Brain microvascular endothelial cell (primary cell): ENCODE measurements around the gene ERICH6.

Source experiments
- DNase-seq: peaks from one replicate; pipeline ENCODE4 v3.0.0-alpha.2; 2020
- H3K27ac ChIP-seq: fragments of 250-450 bp; sonication (Bioruptor Pico); 2 replicates; pipeline ENCODE4 v1.5.1; 2020; ENCODE audit warnings: mild to moderate bottlenecking, moderate library complexity
- H3K27me3 ChIP-seq: fragments of 250-450 bp; sonication (Bioruptor Pico); replicated peaks from 2 replicates; pipeline ENCODE4 v1.5.1; 2020; ENCODE audit warnings: mild to moderate bottlenecking
- H3K36me3 ChIP-seq: fragments of 250-450 bp; sonication (Bioruptor Pico); replicated peaks from 2 replicates; pipeline ENCODE4 v1.5.1; 2020; ENCODE audit warnings: mild to moderate bottlenecking
- H3K4me3 ChIP-seq: 2 replicates; pipeline ENCODE4 v1.5.1; 2011; ENCODE audit warnings: low read depth, mild to moderate bottlenecking, control low read depth, low read length, moderate library complexity
- in situ Hi-C: cut with HindIII; loops from 2 replicates; pipeline ENCODE4 v1.10.0; 2017; ENCODE audit warnings: low sequenced_read_pairs, low pct_ligation_motif_present
- TF ChIP-seq, protein P1 (sequence below): IDR thresholded peaks from 2 replicates; pipeline ENCODE4 v1.5.1; 2011; ENCODE audit warnings: low read depth, mild to moderate bottlenecking, moderate library complexity, low read length, control low read depth, inconsistent platforms; ENCODE audit errors: missing control alignments

ERICH6 gene

DNA sequence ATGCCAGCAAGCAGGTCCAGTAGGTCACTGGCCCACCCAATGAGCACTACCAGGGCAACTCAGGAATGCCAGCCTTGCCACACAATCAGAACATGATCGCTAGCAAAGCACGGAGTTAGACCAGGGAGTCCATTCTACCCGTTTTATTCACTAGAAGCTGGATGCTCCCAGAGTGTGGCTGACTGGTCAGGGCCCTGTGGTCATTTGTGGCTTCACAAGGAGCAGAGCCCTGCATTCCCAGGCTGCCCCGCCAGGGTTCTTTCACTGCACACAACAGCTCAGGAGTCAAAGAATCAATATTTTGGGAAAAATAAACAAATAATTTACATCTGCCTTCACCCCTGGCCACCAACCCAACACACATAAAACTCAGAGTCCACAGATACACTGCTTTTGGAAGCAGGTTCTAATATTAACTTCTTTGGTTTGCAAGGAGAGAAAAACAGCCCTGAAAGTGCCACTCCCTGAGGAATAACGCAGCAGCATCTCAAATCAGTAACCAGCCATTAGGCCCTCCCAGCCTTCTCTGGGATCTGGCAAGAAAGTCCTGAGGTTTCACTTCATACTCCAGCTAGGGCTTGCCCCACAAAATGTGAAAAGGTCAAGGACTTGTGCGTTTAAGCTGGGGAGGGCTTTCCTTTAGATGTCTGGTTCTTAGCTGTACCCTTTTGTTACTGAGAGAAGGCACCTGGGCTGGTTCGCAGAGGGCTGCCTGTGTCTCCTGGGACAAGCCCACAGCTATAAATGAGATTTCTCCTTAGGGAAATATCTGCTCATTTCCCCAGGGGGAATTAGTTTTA, 43.3 kb upstream of the ERICH6 start:
- H3K4me3 ChIP-seq, result no peak overlapping the region
- TF ChIP-seq, protein P1, sequence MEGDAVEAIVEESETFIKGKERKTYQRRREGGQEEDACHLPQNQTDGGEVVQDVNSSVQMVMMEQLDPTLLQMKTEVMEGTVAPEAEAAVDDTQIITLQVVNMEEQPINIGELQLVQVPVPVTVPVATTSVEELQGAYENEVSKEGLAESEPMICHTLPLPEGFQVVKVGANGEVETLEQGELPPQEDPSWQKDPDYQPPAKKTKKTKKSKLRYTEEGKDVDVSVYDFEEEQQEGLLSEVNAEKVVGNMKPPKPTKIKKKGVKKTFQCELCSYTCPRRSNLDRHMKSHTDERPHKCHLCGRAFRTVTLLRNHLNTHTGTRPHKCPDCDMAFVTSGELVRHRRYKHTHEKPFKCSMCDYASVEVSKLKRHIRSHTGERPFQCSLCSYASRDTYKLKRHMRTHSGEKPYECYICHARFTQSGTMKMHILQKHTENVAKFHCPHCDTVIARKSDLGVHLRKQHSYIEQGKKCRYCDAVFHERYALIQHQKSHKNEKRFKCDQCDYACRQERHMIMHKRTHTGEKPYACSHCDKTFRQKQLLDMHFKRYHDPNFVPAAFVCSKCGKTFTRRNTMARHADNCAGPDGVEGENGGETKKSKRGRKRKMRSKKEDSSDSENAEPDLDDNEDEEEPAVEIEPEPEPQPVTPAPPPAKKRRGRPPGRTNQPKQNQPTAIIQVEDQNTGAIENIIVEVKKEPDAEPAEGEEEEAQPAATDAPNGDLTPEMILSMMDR, result no peak
- in situ Hi-C loops, result no loop called here
- no peaks in the 10 kb centered on the region for H3K27me3 ChIP-seq
- no peak for DNase-seq
- peaks cover 3% of the 10 kb centered on the region for H3K36me3 ChIP-seq
- H3K27ac ChIP-seq, result no peak overlapping the region

GRCh38 chr3:150745832-150746231, 42.1 kb upstream of the ERICH6 start:
- H3K27ac ChIP-seq, result no peak overlapping the region
- no peak for DNase-seq
- no peak overlapping the region for H3K4me3 ChIP-seq
- peaks cover 3% of the 10 kb centered on the region for H3K36me3 ChIP-seq
- H3K27me3 ChIP-seq, result no peaks in the 10 kb centered on the region
- TF ChIP-seq, protein P1, result no peak
- in situ Hi-C loops, result no loop called here

DNA sequence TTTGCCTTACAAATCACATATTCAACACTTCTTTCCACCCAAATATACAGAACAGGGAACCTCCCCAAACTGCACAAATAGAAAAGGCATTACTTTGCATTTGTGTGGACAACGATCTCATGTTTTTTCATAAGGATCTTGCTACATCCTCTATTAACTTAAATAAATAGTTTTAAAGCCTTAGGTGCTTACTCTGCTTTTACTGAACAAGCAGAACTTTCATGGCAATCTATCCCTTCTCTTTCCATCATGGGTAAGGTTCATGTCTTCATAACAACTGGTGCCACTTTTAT, 41.1 kb upstream of the ERICH6 start:
- in situ Hi-C loops, result no loop called here
- no peak for DNase-seq
- TF ChIP-seq, protein P1, result no peak
- Histone ChIP-seq H3K27me3 (no peaks in the 10 kb centered on the region), H3K27ac (no peak overlapping the region), H3K4me3 (no peak overlapping the region), H3K36me3 (peaks cover 3% of the 10 kb centered on the region)

GRCh38 chr3:150744041-150744918, 40.6 kb upstream of the ERICH6 start:
- no peak overlapping the region for H3K4me3 ChIP-seq
- TF ChIP-seq, protein P1, result no peak
- no peak for DNase-seq
- no peak overlapping the region for H3K27ac ChIP-seq
- in situ Hi-C loops, result no loop called here
- no peaks in the 10 kb centered on the region for H3K27me3 ChIP-seq
- peaks cover 3% of the 10 kb centered on the region for H3K36me3 ChIP-seq

DNA sequence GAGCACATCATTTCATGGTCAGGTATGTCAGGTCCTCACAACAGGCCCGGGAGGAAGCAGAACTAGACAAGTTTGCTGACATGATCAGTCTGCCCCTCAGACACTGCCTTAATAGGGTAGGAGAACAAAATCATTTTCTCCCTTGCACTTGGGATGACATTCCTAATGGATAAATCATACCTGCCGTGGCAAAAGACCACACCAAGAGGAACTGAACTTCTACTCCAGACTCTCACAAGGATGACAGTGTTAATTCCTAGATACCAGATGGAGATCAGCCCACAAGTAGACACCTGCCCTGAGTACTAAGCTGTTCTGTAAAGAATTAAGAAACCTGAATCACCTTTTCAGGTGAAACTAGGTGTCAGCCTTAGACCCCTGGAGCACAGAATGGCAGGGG, 39.8 kb upstream of the ERICH6 start:
- peaks cover 3% of the 10 kb centered on the region for H3K36me3 ChIP-seq

More for the DNA sequence above, 39.8 kb upstream of the ERICH6 start:
- H3K27ac ChIP-seq, result no peak overlapping the region
- TF ChIP-seq, protein P1, result no peak
- peak; percentile 39 for DNase-seq
- H3K4me3 ChIP-seq, result no peak overlapping the region
- in situ Hi-C loops, result no loop called here
- no peaks in the 10 kb centered on the region for H3K27me3 ChIP-seq
